HFF-Myc (cell line): ENCODE results near the gene APBA2.

ENCODE experiments used
- DNase-seq: peaks from one replicate; pipeline ENCODE4 v3.0.0-alpha.2; 2011; ENCODE audit warnings: low read depth; ENCODE audit errors: extremely low read depth
- H3K4me3 ChIP-seq: replicated peaks from 2 replicates; pipeline ENCODE4 v1.5.1; 2011; ENCODE audit warnings: low read depth, mild to moderate bottlenecking, control low read depth, low read length
- CTCF ChIP-seq: IDR thresholded peaks from 2 replicates; pipeline ENCODE4 v1.5.1; 2012; ENCODE audit warnings: mild to moderate bottlenecking, low read depth, low read length, control low read depth; ENCODE audit errors: missing control alignments

Gene APBA2

GRCh38 chr15:29003191-29003839 is 117.5 kb downstream of the APBA2 start:
- no peak for DNase-seq
- no peak overlapping the region for H3K4me3 ChIP-seq
- no peak for TF ChIP-seq CTCF

- no peak for DNase-seq
- TF ChIP-seq CTCF = no peak
- no peak overlapping the region for H3K4me3 ChIP-seq
Observed at GRCh38 chr15:29003840-29004233, 118.1 kb downstream of the APBA2 start.

GRCh38 chr15:29005931-29006330 is 120.2 kb downstream of the APBA2 start:
- no peak for DNase-seq
- no peak overlapping the region for H3K4me3 ChIP-seq
- no peak for TF ChIP-seq CTCF

- no peak for DNase-seq
- H3K4me3 ChIP-seq = no peak overlapping the region
- TF ChIP-seq CTCF = no peak
Observed at GRCh38 chr15:29008846-29009245, 123.1 kb downstream of the APBA2 start.

- DNase-seq = no peak
- no peak for TF ChIP-seq CTCF
- no peak overlapping the region for H3K4me3 ChIP-seq
Observed at GRCh38 chr15:29012097-29012496, 126.3 kb downstream of the APBA2 start.

GRCh38 chr15:29014493-29014892 is 128.7 kb downstream of the APBA2 start:
- no peak overlapping the region for H3K4me3 ChIP-seq
- no peak for DNase-seq
- TF ChIP-seq CTCF = no peak

- no peak overlapping the region for H3K4me3 ChIP-seq
- no peak for DNase-seq
- TF ChIP-seq CTCF = no peak
Observed at GRCh38 chr15:29016518-29016917, 130.7 kb downstream of the APBA2 start.
